Trophoblast cell (in vitro differentiated cells and primary cell): ENCODE results near the gene PRSS37.

Experiments
- DNase-seq, 2 donors: peaks; one replicate each; pipeline ENCODE4 v3.0.0-alpha.2; 2016
- H2AFZ ChIP-seq: 2 replicates; pipeline ENCODE4 v1.6.1; 2013; ENCODE audit warnings: low read length, moderate library complexity, mild to moderate bottlenecking; ENCODE audit not compliant: insufficient read depth, poor library complexity
- H2AK5ac ChIP-seq: 2 replicates; pipeline ENCODE4 v1.6.1; 2013; ENCODE audit warnings: mild to moderate bottlenecking, low read length
- H2BK120ac ChIP-seq: 2 replicates; pipeline ENCODE4 v1.6.1; 2013; ENCODE audit warnings: low read length, mild to moderate bottlenecking, moderate library complexity; ENCODE audit not compliant: insufficient read depth, poor library complexity
- H2BK12ac ChIP-seq: 2 replicates; pipeline ENCODE4 v1.6.1; 2013; ENCODE audit warnings: mild to moderate bottlenecking, low read length, moderate library complexity
- H2BK5ac ChIP-seq: 2 replicates; pipeline ENCODE4 v1.6.1; 2013; ENCODE audit warnings: low read length, low read depth, moderate library complexity, mild to moderate bottlenecking; ENCODE audit not compliant: poor library complexity
- H3K14ac ChIP-seq: 2 replicates; pipeline ENCODE4 v1.6.1; 2013; ENCODE audit warnings: mild to moderate bottlenecking, low read length
- H3K18ac ChIP-seq: 2 replicates; pipeline ENCODE4 v1.6.1; 2013; ENCODE audit warnings: mild to moderate bottlenecking, low read length
- H3K23ac ChIP-seq: 2 replicates; pipeline ENCODE4 v1.6.1; 2013; ENCODE audit warnings: low read length
- H3K27ac ChIP-seq: 2 replicates; pipeline ENCODE4 v1.5.1; 2013; ENCODE audit warnings: low read depth, mild to moderate bottlenecking, inconsistent platforms, low read length, moderate library complexity
- H3K27me3 ChIP-seq: 2 replicates; pipeline ENCODE4 v1.6.1; 2013; ENCODE audit warnings: inconsistent platforms, mild to moderate bottlenecking, low read length, moderate library complexity; ENCODE audit not compliant: insufficient read depth
- H3K36me3 ChIP-seq, 2 experiments: 1 replicate in 1 of 2; 2 replicates in 1 of 2; pipeline ENCODE4 v1.6.1; 2013; ENCODE audit warnings: low read length in 2 of 2, mild to moderate bottlenecking in 2 of 2, moderate library complexity in 1 of 2; ENCODE audit not compliant: insufficient read depth in 2 of 2, control insufficient read depth in 1 of 2
- H3K4ac ChIP-seq: 2 replicates; pipeline ENCODE4 v1.6.1; 2013; ENCODE audit warnings: low read depth, mild to moderate bottlenecking, low read length, moderate library complexity
- H3K4me1 ChIP-seq, 2 experiments: 1 replicate in 1 of 2; 2 replicates in 1 of 2; pipeline ENCODE4 v1.6.1; 2013; ENCODE audit warnings: low read length in 2 of 2, mild to moderate bottlenecking in 2 of 2, moderate library complexity in 1 of 2; ENCODE audit not compliant: insufficient read depth in 2 of 2, control insufficient read depth in 1 of 2
- H3K4me2 ChIP-seq: 2 replicates; pipeline ENCODE4 v1.6.1; 2013; ENCODE audit warnings: inconsistent platforms, mild to moderate bottlenecking, low read length, moderate library complexity
- H3K4me3 ChIP-seq: 2 replicates; pipeline ENCODE4 v1.5.1; 2013; ENCODE audit warnings: mild to moderate bottlenecking, low read depth, low read length, inconsistent platforms
- H3K79me1 ChIP-seq: one replicate; pipeline ENCODE4 v1.6.1; 2013; ENCODE audit warnings: low read length
- H3K79me2 ChIP-seq: 2 replicates; pipeline ENCODE4 v1.6.1; 2013; ENCODE audit warnings: low read length, mild to moderate bottlenecking; ENCODE audit not compliant: control insufficient read depth, insufficient read depth, poor library complexity
- H3K9ac ChIP-seq: 2 replicates; pipeline ENCODE4 v1.6.1; 2013; ENCODE audit warnings: mild to moderate bottlenecking, low read length
- H3K9me3 ChIP-seq: 2 replicates; pipeline ENCODE4 v1.6.1; 2013; ENCODE audit warnings: low read depth, mild to moderate bottlenecking, control low read depth, inconsistent platforms, low read length; ENCODE audit not compliant: insufficient read depth
- H4K12ac ChIP-seq: 2 replicates; pipeline ENCODE4 v1.6.1; 2013; ENCODE audit warnings: low read depth, mild to moderate bottlenecking, low read length, moderate library complexity
- H4K8ac ChIP-seq: 2 replicates; pipeline ENCODE4 v1.6.1; 2013; ENCODE audit warnings: low read depth, mild to moderate bottlenecking, low read length, moderate library complexity
- H4K91ac ChIP-seq: one replicate; pipeline ENCODE4 v1.6.1; 2013; ENCODE audit warnings: low read depth, mild to moderate bottlenecking, low read length, moderate library complexity
- WGBS: extraction: QIAGEN DNeasy Blood & Tissue Kit; methylation state at CpG from one replicate; pipeline ENCODE4 v1.1.7; 2013; ENCODE audit warnings: missing lambda C conversion rate; ENCODE audit not compliant: insufficient read length, insufficient coverage; ENCODE audit errors: extremely low coverage; 5-methylcytosine and 5-hydroxymethylcytosine counted together

PRSS37 gene

DNA sequence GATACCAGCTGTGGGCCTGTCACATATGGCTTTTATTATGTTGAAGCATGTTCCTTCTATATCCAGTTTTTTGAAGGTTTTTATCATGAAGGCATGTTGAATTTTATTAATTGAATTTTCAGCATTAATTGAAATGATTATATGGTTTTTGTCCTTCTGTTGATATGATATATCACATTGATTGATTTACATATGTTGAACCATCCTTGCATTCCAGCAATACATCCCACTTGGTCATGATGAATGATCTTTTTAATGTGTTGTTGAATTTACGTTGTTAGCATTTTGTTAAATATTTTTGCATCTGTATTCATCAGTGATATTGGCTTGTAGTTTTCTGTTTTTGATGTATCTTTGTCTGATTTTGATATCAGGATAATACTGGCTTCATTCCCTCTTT, 21.2 kb downstream of the PRSS37 start:
- Histone ChIP-seq H3K4me1 (no peaks in the 10 kb centered on the region), H3K4me2 (no peak overlapping the region), H2BK12ac (no peak overlapping the region), H3K9me3 (no peaks in the 10 kb centered on the region), H3K27ac (no peak overlapping the region), H2AFZ (no peak overlapping the region), H2AK5ac (no peak overlapping the region), H3K27me3 (no peaks in the 10 kb centered on the region), H4K8ac (no peak overlapping the region), H3K4me3 (no peak overlapping the region), H3K9ac (no peak overlapping the region), H3K4ac (no peak overlapping the region), H4K91ac (no peak overlapping the region), H2BK5ac (no peak overlapping the region), H3K14ac (no peak overlapping the region), H3K18ac (no peak overlapping the region), H3K36me3 (no peaks in the 10 kb centered on the region), H3K23ac (no peak overlapping the region), H4K12ac (no peak overlapping the region), H3K79me2 (no peaks in the 10 kb centered on the region), H3K79me1 (no peaks in the 10 kb centered on the region), H2BK120ac (no peak overlapping the region)
- WGBS: no CpG with 5 or more reads among the region's 1 CpG
- peak in 1 of 2 donors; percentile 1 for DNase-seq

DNA sequence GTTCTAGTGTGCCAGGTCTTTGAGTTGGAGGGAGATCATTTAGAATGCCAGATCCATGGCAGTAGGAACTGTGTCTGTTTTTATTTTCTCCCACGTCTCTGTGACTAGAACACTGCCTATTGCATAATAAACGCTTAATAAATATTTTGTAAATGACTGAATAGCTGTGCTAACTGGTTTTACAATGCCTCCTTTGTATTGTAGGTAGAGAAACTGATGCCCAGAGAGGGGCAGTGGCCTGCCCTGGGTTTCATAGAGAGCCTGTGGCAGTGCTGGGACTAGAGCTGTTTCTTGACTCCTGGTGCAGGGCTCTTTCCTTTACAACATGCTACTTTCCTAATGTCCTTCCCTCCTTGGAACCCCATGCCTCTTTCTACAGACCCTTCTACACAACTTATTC, 48.8 kb downstream of the PRSS37 start:
- no CpG with 5 or more reads among the region's 2 CpGs for WGBS
- H3K4ac ChIP-seq: no peak overlapping the region

GRCh38 chr7:141789917-141790316, 51.4 kb downstream of the PRSS37 start, which contains the start of gene TAS2R5:
TAS2R5 (plus strand) TSS chr7:141790217; CDS start chr7:141790362, 145 bp downstream.
- H3K4me2 ChIP-seq: no peak within 1 kb of the TSS
- no peak within 1 kb of the TSS for H3K4me3 ChIP-seq
- no peak within 1 kb of the TSS for H3K23ac ChIP-seq
- no peak within 1 kb of the TSS for H4K8ac ChIP-seq
- no peak within 1 kb of the TSS for H3K14ac ChIP-seq
- H2BK5ac ChIP-seq: no peak within 1 kb of the TSS
- H2BK120ac ChIP-seq: no peak within 1 kb of the TSS
- no peaks in the 10 kb centered on the region for H3K9me3 ChIP-seq
- WGBS: no CpG with 5 or more reads among the region's 5 CpGs
- H3K79me2 ChIP-seq: no peaks in the 10 kb centered on the region
- no peak for DNase-seq
- no peak within 1 kb of the TSS for H3K18ac ChIP-seq
- H3K27me3 ChIP-seq: no peaks in the 10 kb centered on the region
- no peak within 1 kb of the TSS for H3K4ac ChIP-seq
- H2AFZ ChIP-seq: no peak within 1 kb of the TSS
- no peak within 1 kb of the TSS for H3K27ac ChIP-seq
- H4K12ac ChIP-seq: no peak within 1 kb of the TSS
- H2BK12ac ChIP-seq: no peak within 1 kb of the TSS
- no peak within 1 kb of the TSS for H3K9ac ChIP-seq
- no peak within 1 kb of the TSS for H2AK5ac ChIP-seq
- H3K36me3 ChIP-seq: peaks cover 10 to 11% of the 10 kb centered on the region in 2 experiments
- H3K4me1 ChIP-seq: no peaks in the 10 kb centered on the region
- H3K79me1 ChIP-seq: no peaks in the 10 kb centered on the region
- no peak within 1 kb of the TSS for H4K91ac ChIP-seq

More for the DNA sequence above, 48.8 kb downstream of the PRSS37 start:
- no peak overlapping the region for H3K23ac ChIP-seq
- peak in 1 of 2 donors; percentile 25 for DNase-seq
- no peak overlapping the region for H4K8ac ChIP-seq
- H3K27ac ChIP-seq: no peak overlapping the region
- no peak overlapping the region for H3K4me3 ChIP-seq
- no peak overlapping the region for H4K12ac ChIP-seq
- H3K14ac ChIP-seq: no peak overlapping the region
- no peaks in the 10 kb centered on the region for H3K79me2 ChIP-seq
- H3K36me3 ChIP-seq: peaks cover 11% of the 10 kb centered on the region in 2 experiments
- no peaks in the 10 kb centered on the region for H3K9me3 ChIP-seq
- no peak overlapping the region for H3K9ac ChIP-seq
- H2BK120ac ChIP-seq: no peak overlapping the region
- no peaks in the 10 kb centered on the region for H3K4me1 ChIP-seq
- no peak overlapping the region for H3K18ac ChIP-seq
- H4K91ac ChIP-seq: no peak overlapping the region
- H2BK5ac ChIP-seq: no peak overlapping the region
- no peak overlapping the region for H2AK5ac ChIP-seq
- H2BK12ac ChIP-seq: no peak overlapping the region
- no peak overlapping the region for H3K4me2 ChIP-seq
- no peaks in the 10 kb centered on the region for H3K79me1 ChIP-seq
- H3K27me3 ChIP-seq: no peaks in the 10 kb centered on the region
- H2AFZ ChIP-seq: no peak overlapping the region

GRCh38 chr7:141788296-141788695, 53.0 kb downstream of the PRSS37 start:
- no peak overlapping the region for H3K14ac ChIP-seq
- H2AFZ ChIP-seq: no peak overlapping the region
- H3K4me3 ChIP-seq: no peak overlapping the region
- no peak overlapping the region for H3K4me2 ChIP-seq
- H4K8ac ChIP-seq: no peak overlapping the region
- no peaks in the 10 kb centered on the region for H3K79me2 ChIP-seq
- no peak overlapping the region for H3K9ac ChIP-seq
- no peak overlapping the region for H2BK12ac ChIP-seq
- H2BK5ac ChIP-seq: no peak overlapping the region
- no peak overlapping the region for H3K18ac ChIP-seq
- H3K79me1 ChIP-seq: no peaks in the 10 kb centered on the region
- H3K4me1 ChIP-seq: no peaks in the 10 kb centered on the region
- H3K27me3 ChIP-seq: no peaks in the 10 kb centered on the region
- DNase-seq: no peak
- no peaks in the 10 kb centered on the region for H3K9me3 ChIP-seq
- no peak overlapping the region for H3K23ac ChIP-seq
- H3K4ac ChIP-seq: no peak overlapping the region
- peaks cover 10 to 11% of the 10 kb centered on the region in 2 experiments for H3K36me3 ChIP-seq
- H2AK5ac ChIP-seq: no peak overlapping the region
- H3K27ac ChIP-seq: no peak overlapping the region
- WGBS: no CpG with 5 or more reads among the region's 2 CpGs
- H2BK120ac ChIP-seq: no peak overlapping the region
- H4K12ac ChIP-seq: no peak overlapping the region
- no peak overlapping the region for H4K91ac ChIP-seq
